SU-DHL-6 (cell line): ENCODE measurements around the gene RPTOR.

ENCODE experiments used
- H2AFZ ChIP-seq: fragments of 200-600 bp; sonication (generic); 2 replicates; pipeline ENCODE4 v1.6.1; 2014; ENCODE audit warnings: low read depth, mild to moderate bottlenecking, moderate library complexity, mixed read lengths, antibody characterized with exemption, low read length; ENCODE audit not compliant: severe bottlenecking
- H3F3A ChIP-seq: fragments of 200-600 bp; shearing (Covaris generic); 2 replicates; pipeline ENCODE4 v1.6.0; 2016; ENCODE audit warnings: antibody characterized with exemption, mild to moderate bottlenecking; ENCODE audit not compliant: insufficient read depth
- H3K27ac ChIP-seq: fragments of 200-600 bp; sonication (generic); 2 replicates; pipeline ENCODE4 v1.5.1; 2016; ENCODE audit warnings: low read depth, mild to moderate bottlenecking, low read length, moderate library complexity, mixed read lengths
- H3K27me3 ChIP-seq: fragments of 200-600 bp; sonication (generic), shearing (Covaris generic); 2 replicates; pipeline ENCODE4 v1.6.0; 2014; ENCODE audit warnings: mild to moderate bottlenecking, low read length
- H3K36me3 ChIP-seq: fragments of 200-600 bp; sonication (generic); 2 replicates; pipeline ENCODE4 v1.6.1; 2014; ENCODE audit warnings: mild to moderate bottlenecking, low read length, mixed read lengths
- H3K4me2 ChIP-seq: fragments of 300-600, 200-600 bp; shearing (Covaris generic), sonication (generic); 2 replicates; pipeline ENCODE4 v1.6.0; 2014; ENCODE audit warnings: low read length, low read depth, mild to moderate bottlenecking; ENCODE audit not compliant: poor library complexity, severe bottlenecking
- H3K4me3 ChIP-seq: fragments of 200-600 bp; sonication (generic); 2 replicates; pipeline ENCODE4 v1.5.1; 2014; ENCODE audit warnings: antibody characterized with exemption, low read length, mild to moderate bottlenecking, mixed read lengths; ENCODE audit not compliant: insufficient read depth, poor library complexity, severe bottlenecking
- H3K79me2 ChIP-seq: fragments of 200-600 bp; sonication (generic); 2 replicates; pipeline ENCODE4 v1.6.1; 2014; ENCODE audit warnings: mild to moderate bottlenecking, low read length, moderate library complexity; ENCODE audit not compliant: insufficient read depth
- H3K9ac ChIP-seq: fragments of 200-600 bp; sonication (generic); 2 replicates; pipeline ENCODE4 v1.7.0; 2014; ENCODE audit warnings: mild to moderate bottlenecking, low read length
- H3K9me2 ChIP-seq: fragments of 200-600 bp; sonication (generic); replicated peaks from 2 replicates; pipeline ENCODE4 v1.6.1; 2014; ENCODE audit warnings: low read length; ENCODE audit not compliant: insufficient read depth
- H3K9me3 ChIP-seq: fragments of 200-600 bp; sonication (generic); 2 replicates; pipeline ENCODE4 v1.6.1; 2014; ENCODE audit warnings: low read length, mixed read lengths; ENCODE audit not compliant: insufficient read depth
- H4K20me1 ChIP-seq: fragments of 200-600 bp; sonication (generic); 2 replicates; pipeline ENCODE4 v1.6.1; 2014; ENCODE audit warnings: low read depth, mild to moderate bottlenecking, antibody characterized with exemption, low read length, moderate library complexity, mixed read lengths
- CTCF ChIP-seq: fragments of 200-600 bp; sonication (generic); IDR thresholded peaks from one replicate; pipeline ENCODE4 v1.5.1; 2017; ENCODE audit warnings: antibody characterized with exemption, mild to moderate bottlenecking, low read length, moderate library complexity; ENCODE audit not compliant: insufficient read depth, poor library complexity, severe bottlenecking
- EZH2phosphoT487 ChIP-seq: fragments of 200-600 bp; sonication (generic), shearing (Covaris generic); conservative IDR thresholded peaks from 2 replicates; pipeline ENCODE4 v1.6.1; 2018; ENCODE audit warnings: mild to moderate bottlenecking, antibody characterized with exemption, low read length, moderate library complexity, mixed read lengths

RPTOR gene

DNA sequence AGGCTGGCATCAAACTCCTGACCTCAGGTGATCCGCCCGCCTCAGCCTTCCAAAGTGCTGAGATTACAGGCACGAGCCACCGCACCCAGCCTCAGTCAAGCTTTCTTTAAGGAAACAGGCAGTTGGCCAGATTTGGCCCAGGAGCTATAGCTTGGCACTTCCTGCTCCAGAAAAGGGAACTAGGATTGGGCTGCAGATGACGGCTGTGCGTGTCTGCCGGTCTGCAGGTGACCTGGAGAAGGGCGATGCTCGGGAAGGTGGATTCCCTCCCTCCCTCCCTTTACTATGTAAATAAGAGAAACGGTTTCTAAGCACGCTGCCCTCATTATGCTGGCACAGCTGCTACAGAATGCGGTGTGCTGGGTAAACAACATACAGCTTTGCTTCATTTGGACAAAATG lies 215.9 kb downstream of the RPTOR start:
- no peaks in the 10 kb centered on the region for H3K9me3 ChIP-seq
- TF ChIP-seq EZH2phosphoT487: no peak
- TF ChIP-seq CTCF: no peak
- no peaks in the 10 kb centered on the region for H3K9me2 ChIP-seq
- H3F3A ChIP-seq: no peaks in the 10 kb centered on the region
- peak overlapping the region; percentile 1 for H3K4me2 ChIP-seq
- no peaks in the 10 kb centered on the region for H3K27me3 ChIP-seq
- no peaks in the 10 kb centered on the region for H3K36me3 ChIP-seq
- no peaks in the 10 kb centered on the region for H4K20me1 ChIP-seq
- no peak overlapping the region for H3K27ac ChIP-seq
- H3K4me3 ChIP-seq: no peak overlapping the region
- H2AFZ ChIP-seq: no peak overlapping the region
- no peak overlapping the region for H3K9ac ChIP-seq
- H3K79me2 ChIP-seq: peaks cover 4% of the 10 kb centered on the region; the same call in 1 of the 2 replicates

- TF ChIP-seq CTCF: no peak
- TF ChIP-seq EZH2phosphoT487: no peak
- no peak overlapping the region for H3K27ac ChIP-seq
- H3K9me2 ChIP-seq: no peaks in the 10 kb centered on the region
- H3F3A ChIP-seq: no peaks in the 10 kb centered on the region
- H3K79me2 ChIP-seq: peaks cover 4% of the 10 kb centered on the region; the same call in 1 of the 2 replicates
- H3K9ac ChIP-seq: no peak overlapping the region
- H3K4me2 ChIP-seq: no peak overlapping the region
- no peaks in the 10 kb centered on the region for H3K36me3 ChIP-seq
- H3K9me3 ChIP-seq: no peaks in the 10 kb centered on the region
- no peak overlapping the region for H3K4me3 ChIP-seq
- no peak overlapping the region for H2AFZ ChIP-seq
- no peaks in the 10 kb centered on the region for H3K27me3 ChIP-seq
- no peaks in the 10 kb centered on the region for H4K20me1 ChIP-seq
Measured at GRCh38 chr17:80761110-80761871, 216.7 kb downstream of the RPTOR start.

GRCh38 chr17:80762076-80762475 lies 217.4 kb downstream of the RPTOR start:
- H3K27ac ChIP-seq: no peak overlapping the region

More at GRCh38 chr17:80762076-80762475, 217.4 kb downstream of the RPTOR start:
- no peaks in the 10 kb centered on the region for H4K20me1 ChIP-seq
- H3K9me3 ChIP-seq: no peaks in the 10 kb centered on the region
- H3K79me2 ChIP-seq: peaks cover 4% of the 10 kb centered on the region; the same call in 1 of the 2 replicates
- no peak overlapping the region for H3K4me2 ChIP-seq
- no peak overlapping the region for H3K9ac ChIP-seq
- no peak for TF ChIP-seq EZH2phosphoT487
- no peak for TF ChIP-seq CTCF
- no peaks in the 10 kb centered on the region for H3K27me3 ChIP-seq
- no peak overlapping the region for H3K4me3 ChIP-seq
- H3F3A ChIP-seq: no peaks in the 10 kb centered on the region
- no peaks in the 10 kb centered on the region for H3K9me2 ChIP-seq
- H3K36me3 ChIP-seq: no peaks in the 10 kb centered on the region
- no peak overlapping the region for H2AFZ ChIP-seq
